COLO668 (cell line): Measurements from ENCODE around the gene PIP4K2C.
"Not testable (repeated sequence)": the region's sequence is repeated elsewhere in the genome, so short reads cannot be mapped to it uniquely, and the experiment has no call there.

Experiments
- DNase-seq: peaks from one replicate; lab custom pipeline; 2025; ENCODE audit not compliant: unreplicated experiment; lab: John Stamatoyannopoulos, UW

PIP4K2C gene

GRCh38 chr12:57609101-57609780 lies 18.2 kb downstream of the PIP4K2C start:
- no peak for DNase-seq

GRCh38 chr12:57609781-57610553 lies 19.0 kb downstream of the PIP4K2C start:
- DNase-seq = no peak

GRCh38 chr12:57610554-57611107 lies 19.6 kb downstream of the PIP4K2C start:
- no peak for DNase-seq

GRCh38 chr12:57611108-57611826 lies 20.3 kb downstream of the PIP4K2C start, which contains the start of gene ARHGEF25:
Gene ARHGEF25 (plus strand): TSS chr12:57611435. CDS start chr12:57611895, 460 bp downstream.
- DNase-seq = peak; percentile 23

GRCh38 chr12:57611827-57612710 lies 21.1 kb downstream of the PIP4K2C start:
- no peak for DNase-seq

GRCh38 chr12:57612711-57613426 lies 21.9 kb downstream of the PIP4K2C start:
- DNase-seq = no peak

GRCh38 chr12:57613427-57614109 lies 22.6 kb downstream of the PIP4K2C start:
- no peak for DNase-seq

- no peak for DNase-seq
These were observed 23.4 kb downstream of the PIP4K2C start for GRCh38 chr12:57614178-57614947.

- no peak for DNase-seq
These were observed 24.0 kb downstream of the PIP4K2C start for GRCh38 chr12:57614948-57615500.

GRCh38 chr12:57615637-57616036 lies 24.6 kb downstream of the PIP4K2C start:
- DNase-seq = no peak

GRCh38 chr12:57616383-57617101 lies 25.6 kb downstream of the PIP4K2C start:
- no peak for DNase-seq

- DNase-seq = no peak
These were observed 26.9 kb downstream of the PIP4K2C start for GRCh38 chr12:57617942-57618341.

- DNase-seq = not testable (repeated sequence)
These were observed 27.4 kb downstream of the PIP4K2C start for GRCh38 chr12:57618431-57618830.

- DNase-seq = no peak
These were observed 28.0 kb downstream of the PIP4K2C start for GRCh38 chr12:57618966-57619433.

- DNase-seq = peak; percentile 5
These were observed 28.6 kb downstream of the PIP4K2C start for GRCh38 chr12:57619434-57620244.

- no peak for DNase-seq
These were observed 29.4 kb downstream of the PIP4K2C start for GRCh38 chr12:57620245-57620935.
